Measurements from ENCODE around the gene HOXB5.

Gene HOXB5

GRCh38 chr17:48546137-48546923 is 47.2 kb downstream of the HOXB5 start:
- H3K4me3 ChIP-seq (ENCODE audit: control insufficient read depth, low read depth, low read length), result peak overlapping the region; percentile 44
- TF ChIP-seq, protein P1, sequence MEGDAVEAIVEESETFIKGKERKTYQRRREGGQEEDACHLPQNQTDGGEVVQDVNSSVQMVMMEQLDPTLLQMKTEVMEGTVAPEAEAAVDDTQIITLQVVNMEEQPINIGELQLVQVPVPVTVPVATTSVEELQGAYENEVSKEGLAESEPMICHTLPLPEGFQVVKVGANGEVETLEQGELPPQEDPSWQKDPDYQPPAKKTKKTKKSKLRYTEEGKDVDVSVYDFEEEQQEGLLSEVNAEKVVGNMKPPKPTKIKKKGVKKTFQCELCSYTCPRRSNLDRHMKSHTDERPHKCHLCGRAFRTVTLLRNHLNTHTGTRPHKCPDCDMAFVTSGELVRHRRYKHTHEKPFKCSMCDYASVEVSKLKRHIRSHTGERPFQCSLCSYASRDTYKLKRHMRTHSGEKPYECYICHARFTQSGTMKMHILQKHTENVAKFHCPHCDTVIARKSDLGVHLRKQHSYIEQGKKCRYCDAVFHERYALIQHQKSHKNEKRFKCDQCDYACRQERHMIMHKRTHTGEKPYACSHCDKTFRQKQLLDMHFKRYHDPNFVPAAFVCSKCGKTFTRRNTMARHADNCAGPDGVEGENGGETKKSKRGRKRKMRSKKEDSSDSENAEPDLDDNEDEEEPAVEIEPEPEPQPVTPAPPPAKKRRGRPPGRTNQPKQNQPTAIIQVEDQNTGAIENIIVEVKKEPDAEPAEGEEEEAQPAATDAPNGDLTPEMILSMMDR (conservative IDR thresholded peaks at IDR 0.05; ENCODE audit: control insufficient read depth, insufficient read depth, low read depth, low read length), result no peak

GRCh38 chr17:48545539-48545938 is 48.0 kb downstream of the HOXB5 start:
- TF ChIP-seq, protein P1 (conservative IDR thresholded peaks at IDR 0.05; ENCODE audit: control insufficient read depth, insufficient read depth, low read depth, low read length), result no peak
- no peak overlapping the region for H3K4me3 ChIP-seq (ENCODE audit: control insufficient read depth, low read depth, low read length)
- DNase-seq (ENCODE audit: low read depth), result no peak

More at GRCh38 chr17:48546137-48546923, 47.2 kb downstream of the HOXB5 start:
- peak; percentile 80 for DNase-seq (ENCODE audit: low read depth)

DNA sequence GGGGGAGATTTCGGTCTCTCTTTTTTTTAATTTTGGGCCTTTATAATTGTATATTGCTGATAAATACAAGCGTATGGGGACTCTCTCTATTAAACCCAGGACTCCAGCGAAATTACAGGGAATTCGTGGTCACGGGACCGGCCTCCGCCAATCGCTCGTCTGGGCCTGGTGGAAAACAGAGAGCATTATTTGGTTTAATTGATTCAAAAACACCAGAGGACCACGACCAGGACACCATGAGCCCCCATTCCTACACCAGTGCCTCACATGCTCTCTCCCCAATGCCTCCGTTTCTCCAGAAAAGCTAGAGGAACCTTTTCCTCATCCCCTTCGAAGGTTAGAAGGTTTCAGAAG is 48.6 kb downstream of the HOXB5 start, which contains the start of gene HOXB2:
Gene HOXB2, minus strand, starts transcription at position 88 of the 354 bp plus-strand sequence. CDS start 198 bp downstream, outside the sequence.
- TF ChIP-seq, protein P1 (conservative IDR thresholded peaks at IDR 0.05; ENCODE audit: control insufficient read depth, insufficient read depth, low read depth, low read length), result no peak
- peak within 1 kb of the TSS; percentile 95 for H3K4me3 ChIP-seq (ENCODE audit: control insufficient read depth, low read depth, low read length)
- DNase-seq (ENCODE audit: low read depth), result no peak

- TF ChIP-seq, protein P1 (conservative IDR thresholded peaks at IDR 0.05; ENCODE audit: control insufficient read depth, insufficient read depth, low read depth, low read length), result no peak
- peak; percentile 91 for DNase-seq (ENCODE audit: low read depth)
- peak overlapping the region; percentile 95 for H3K4me3 ChIP-seq (ENCODE audit: control insufficient read depth, low read depth, low read length)
These were observed 49.1 kb downstream of the HOXB5 start for GRCh38 chr17:48544349-48545021.

GRCh38 chr17:48543854-48544348 is 49.7 kb downstream of the HOXB5 start:
- TF ChIP-seq, protein P1 (conservative IDR thresholded peaks at IDR 0.05; ENCODE audit: control insufficient read depth, insufficient read depth, low read depth, low read length), result no peak
- peak overlapping the region; percentile 95 for H3K4me3 ChIP-seq (ENCODE audit: control insufficient read depth, low read depth, low read length)
- DNase-seq (ENCODE audit: low read depth), result no peak

DNA sequence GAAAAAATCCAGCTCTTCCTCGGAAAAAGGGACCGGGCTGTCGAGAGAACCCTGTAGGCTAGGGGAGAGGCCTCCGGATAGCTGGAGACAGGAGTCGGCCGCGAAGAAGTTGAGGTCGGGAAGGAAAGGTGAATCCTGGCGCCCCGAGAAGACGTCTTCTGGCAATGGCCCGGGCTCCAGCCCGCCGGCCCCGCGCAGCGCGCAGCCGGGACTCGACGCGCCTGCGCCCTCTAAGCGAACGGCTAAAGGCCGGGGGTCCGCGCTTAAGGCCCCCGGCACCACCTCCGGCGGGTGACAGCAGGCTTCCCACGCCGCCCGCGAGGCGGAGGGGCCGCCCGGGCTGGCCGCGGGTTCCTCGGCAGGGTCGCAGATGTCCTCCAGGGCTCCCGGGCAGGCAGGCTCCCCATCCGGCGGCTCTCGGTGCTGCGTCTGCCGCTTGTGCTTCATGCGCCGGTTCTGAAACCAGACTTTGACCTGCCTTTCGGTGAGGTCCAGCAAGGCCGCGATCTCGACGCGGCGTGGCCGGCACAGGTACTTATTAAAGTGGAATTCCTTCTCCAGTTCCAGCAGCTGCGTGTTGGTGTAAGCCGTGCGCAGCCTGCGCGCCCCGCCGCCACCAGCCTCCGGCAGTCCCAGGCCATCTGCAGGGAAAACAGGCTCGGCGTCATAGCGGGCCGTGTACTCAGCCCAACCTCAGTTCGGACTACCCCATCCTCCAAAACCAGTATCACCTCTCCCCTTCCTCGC is 50.3 kb downstream of the HOXB5 start:
- H3K4me3 ChIP-seq (ENCODE audit: control insufficient read depth, low read depth, low read length), result peak overlapping the region; percentile 95
- TF ChIP-seq, protein P1 (conservative IDR thresholded peaks at IDR 0.05; ENCODE audit: control insufficient read depth, insufficient read depth, low read depth, low read length), result no peak
- no peak for DNase-seq (ENCODE audit: low read depth)
